HG03045 (cell line): Measurements from ENCODE around the gene TBC1D3D.
"Not testable (repeated sequence)": the region's sequence is repeated elsewhere in the genome, so short reads cannot be mapped to it uniquely, and the experiment has no call there.

Source experiments
- ATAC-seq: cut with Tn5 transposase; IDR thresholded peaks from one replicate; pipeline ENCODE4 v1.9.1; 2021; ENCODE audit warnings: mild to moderate bottlenecking, moderate library complexity; ENCODE audit not compliant: unreplicated experiment

Gene TBC1D3D

DNA sequence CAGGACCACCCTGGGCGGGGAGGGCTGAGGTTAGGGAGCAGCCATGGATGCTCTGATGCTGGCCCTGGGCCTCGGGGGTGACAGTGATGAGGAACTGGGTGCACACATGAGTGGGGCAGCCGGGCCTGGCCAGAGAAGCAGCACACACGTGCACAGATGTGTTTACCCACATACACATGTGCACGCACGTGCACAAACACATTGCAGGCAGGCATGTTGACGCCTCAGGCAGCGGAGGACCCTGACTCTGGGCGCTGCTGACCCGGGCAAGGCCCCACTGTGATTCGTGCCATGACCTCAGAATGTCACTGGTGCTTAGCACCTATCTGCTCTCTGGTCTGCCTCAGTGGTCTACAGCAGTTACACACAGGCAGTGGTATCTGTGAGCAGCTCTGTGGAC lies at the start of gene TBC1D3D:
TSS of gene TBC1D3D (plus strand) at position 301 of the 400 bp plus-strand sequence. CDS start 1,585 bp downstream, outside the sequence.
- ATAC-seq, result not testable (repeated sequence)

DNA sequence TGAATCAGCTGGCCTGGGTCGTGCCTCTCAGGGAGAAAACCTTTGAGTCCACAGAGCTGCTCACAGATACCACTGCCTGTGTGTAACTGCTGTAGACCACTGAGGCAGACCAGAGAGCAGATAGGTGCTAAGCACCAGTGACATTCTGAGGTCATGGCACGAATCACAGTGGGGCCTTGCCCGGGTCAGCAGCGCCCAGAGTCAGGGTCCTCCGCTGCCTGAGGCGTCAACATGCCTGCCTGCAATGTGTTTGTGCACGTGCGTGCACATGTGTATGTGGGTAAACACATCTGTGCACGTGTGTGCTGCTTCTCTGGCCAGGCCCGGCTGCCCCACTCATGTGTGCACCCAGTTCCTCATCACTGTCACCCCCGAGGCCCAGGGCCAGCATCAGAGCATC lies 14.8 kb upstream of the TBC1D3D start, which contains the start of gene TBC1D3L:
TSS of gene TBC1D3L (minus strand) at position 101 of the 400 bp plus-strand sequence. CDS start 1,540 bp downstream, outside the sequence.
- not testable (repeated sequence) for ATAC-seq
